ENCODE measurements around the gene LDB2.

LDB2 gene

DNA sequence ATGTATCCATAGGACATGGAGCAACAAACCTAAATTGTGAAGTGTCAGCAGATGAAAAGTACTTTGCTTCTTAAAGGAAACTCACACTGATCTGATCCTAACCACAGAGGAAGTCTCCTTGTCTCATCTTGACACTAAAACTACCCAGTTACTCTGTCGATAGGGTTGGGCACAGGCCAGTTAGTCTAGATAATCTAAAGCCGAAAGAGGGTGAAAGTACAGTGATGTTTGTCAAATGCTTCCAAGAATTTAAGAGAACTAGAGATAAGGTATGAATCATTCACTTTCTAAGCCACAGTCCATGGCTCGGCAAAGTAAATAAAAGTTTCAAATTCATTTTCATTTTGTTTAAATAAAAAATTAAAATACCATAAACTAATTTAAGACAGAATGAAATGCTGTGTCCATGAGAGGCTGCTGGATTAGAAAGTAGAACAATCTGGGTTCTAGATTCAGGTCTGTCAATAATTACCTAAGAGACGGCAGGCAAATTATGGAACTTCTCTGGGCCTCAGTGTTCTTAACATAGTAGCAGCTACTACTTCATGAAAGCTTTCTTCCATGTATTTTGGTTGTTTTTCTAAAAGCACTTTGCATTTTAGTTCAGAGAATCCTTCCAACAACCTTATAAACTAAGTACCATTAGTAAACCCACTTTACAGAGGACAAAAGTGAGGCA lies 176.7 kb downstream of the LDB2 start:
- no peak for DNase-seq (ENCODE audit: low read depth in 3 of 3)

GRCh38 chr4:16720761-16721160 lies 177.7 kb downstream of the LDB2 start:
- DNase-seq (ENCODE audit: low read depth in 3 of 3), result no peak

- DNase-seq (ENCODE audit: low read depth in 3 of 3), result no peak
Observed at GRCh38 chr4:16717266-16717970, 181.0 kb downstream of the LDB2 start.

- DNase-seq (ENCODE audit: low read depth in 3 of 3), result no peak
Observed at GRCh38 chr4:16715482-16715881, 183.0 kb downstream of the LDB2 start.

GRCh38 chr4:16714191-16714590 lies 184.3 kb downstream of the LDB2 start:
- no peak for DNase-seq (ENCODE audit: low read depth in 3 of 3)

- DNase-seq (ENCODE audit: low read depth in 3 of 3), result no peak
Observed at GRCh38 chr4:16713696-16714095, 184.7 kb downstream of the LDB2 start.

DNA sequence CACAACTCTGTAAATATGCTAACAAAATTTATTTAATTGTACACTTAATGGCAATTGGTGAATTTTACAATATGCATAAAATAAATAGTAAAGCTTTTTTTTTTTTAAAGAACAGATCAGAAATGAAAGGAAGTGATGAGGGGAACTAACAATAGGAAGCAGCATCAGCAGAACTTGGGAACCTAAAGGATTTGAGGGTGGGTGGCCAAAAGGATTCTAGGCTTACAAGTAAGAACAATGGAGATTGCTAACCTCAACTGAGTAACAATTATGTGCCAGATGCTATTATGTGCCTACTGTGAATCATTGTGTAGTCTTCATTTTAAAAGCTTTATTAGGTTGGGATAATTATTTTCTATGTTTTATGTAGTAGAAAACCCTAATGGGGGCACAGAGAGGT lies 185.2 kb downstream of the LDB2 start:
- DNase-seq (ENCODE audit: low read depth in 3 of 3), result no peak

- DNase-seq (ENCODE audit: low read depth in 3 of 3), result no peak
Observed at GRCh38 chr4:16710198-16710597, 188.2 kb downstream of the LDB2 start.

DNA sequence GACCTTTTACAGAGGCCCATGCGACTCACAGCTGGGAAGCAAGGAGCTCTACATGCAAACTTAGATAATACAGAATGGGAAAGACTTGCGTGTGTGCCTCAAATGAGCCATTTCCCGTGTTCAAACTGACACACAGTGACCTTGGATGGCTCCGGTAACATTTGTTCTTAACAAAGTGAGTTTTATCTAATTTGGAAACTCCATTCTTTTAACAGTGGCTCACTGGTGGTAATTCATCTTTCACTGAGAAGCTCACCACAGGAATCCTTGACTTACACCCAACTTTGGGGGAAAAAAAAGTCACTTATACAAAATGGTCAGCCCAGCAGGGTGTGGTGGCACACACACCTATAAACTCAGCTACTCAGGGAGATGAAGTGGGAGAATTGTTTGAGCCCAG lies 190.6 kb downstream of the LDB2 start:
- no peak for DNase-seq (ENCODE audit: low read depth in 3 of 3)

- DNase-seq (ENCODE audit: low read depth in 3 of 3), result no peak
Observed at GRCh38 chr4:16706251-16706650, 192.2 kb downstream of the LDB2 start.

GRCh38 chr4:16705341-16705740 lies 193.1 kb downstream of the LDB2 start:
- no peak for DNase-seq (ENCODE audit: low read depth in 3 of 3)

DNA sequence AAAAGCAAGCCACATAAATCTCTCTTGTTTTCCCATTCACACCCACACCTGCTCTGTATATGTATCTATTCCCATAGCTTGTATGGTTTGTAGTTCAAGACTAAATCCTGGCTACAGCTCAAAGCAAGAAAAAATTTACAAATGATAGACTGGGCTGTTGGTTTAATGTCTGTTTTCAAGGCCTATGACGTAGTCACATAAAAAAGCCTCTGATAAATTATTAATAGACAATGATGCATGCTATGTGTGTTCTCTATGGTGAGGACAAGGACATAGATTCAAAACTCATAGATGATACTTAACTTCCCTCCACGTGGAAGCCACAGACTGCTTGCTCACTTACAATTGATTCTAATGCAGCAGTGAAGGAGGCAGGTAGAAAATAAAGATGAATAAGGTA lies 194.0 kb downstream of the LDB2 start:
- no peak for DNase-seq (ENCODE audit: low read depth in 3 of 3)

DNA sequence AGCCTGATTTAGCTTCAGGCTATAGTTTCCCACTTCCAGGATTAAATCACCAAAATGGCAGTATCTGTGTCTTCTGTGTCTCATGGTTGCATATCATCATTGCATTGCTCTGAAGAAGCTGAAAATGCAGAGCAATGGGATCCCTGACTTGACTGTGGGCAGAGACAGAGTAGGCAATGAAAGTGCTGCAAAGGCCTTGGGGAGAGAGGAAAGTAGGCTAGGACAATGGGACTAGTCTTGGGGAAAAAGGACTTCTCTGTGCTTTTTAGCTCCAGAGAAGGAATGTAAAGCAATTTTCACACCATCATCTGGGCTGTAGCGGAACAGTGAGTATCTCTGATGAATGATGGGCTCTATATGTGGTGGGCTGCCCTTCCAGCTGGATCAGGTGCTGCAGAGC lies 202.5 kb downstream of the LDB2 start:
- no peak for DNase-seq (ENCODE audit: low read depth in 3 of 3)

GRCh38 chr4:16694884-16695276 lies 203.6 kb downstream of the LDB2 start:
- no peak for DNase-seq (ENCODE audit: low read depth in 3 of 3)

DNA sequence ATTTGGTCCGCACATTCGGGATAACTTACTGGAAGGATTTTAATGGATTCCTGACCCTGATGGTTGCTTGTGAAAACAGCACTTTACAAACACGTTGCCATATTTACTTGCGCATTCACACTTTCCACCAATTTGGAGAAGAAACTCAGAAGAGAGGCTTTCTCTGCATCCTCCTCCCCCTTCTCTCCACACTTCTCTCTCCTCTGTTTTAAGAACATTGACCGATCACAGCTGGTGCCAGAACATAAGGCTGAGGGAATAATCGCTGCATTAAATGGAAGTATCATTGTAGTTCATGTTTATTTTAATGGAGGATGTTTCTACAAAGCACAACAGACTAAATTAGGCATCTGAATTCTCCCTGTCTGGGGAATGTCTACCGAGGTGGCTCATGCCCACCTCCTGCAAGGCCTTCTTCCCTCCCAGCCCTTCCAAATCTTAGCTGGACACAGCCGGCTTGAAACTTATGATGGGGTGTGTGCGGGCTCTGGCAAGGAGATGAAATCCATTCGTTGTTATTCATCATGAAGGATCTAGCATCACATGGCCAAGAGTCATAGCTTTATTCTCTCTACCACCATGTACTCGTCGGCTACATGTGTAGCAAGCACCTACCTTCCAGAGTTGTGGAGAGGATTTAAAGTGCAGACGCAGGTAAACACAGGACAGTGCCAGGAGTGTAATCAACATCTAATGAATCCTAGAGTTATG lies 204.1 kb downstream of the LDB2 start:
- no peak for DNase-seq (ENCODE audit: low read depth in 3 of 3)

DNA sequence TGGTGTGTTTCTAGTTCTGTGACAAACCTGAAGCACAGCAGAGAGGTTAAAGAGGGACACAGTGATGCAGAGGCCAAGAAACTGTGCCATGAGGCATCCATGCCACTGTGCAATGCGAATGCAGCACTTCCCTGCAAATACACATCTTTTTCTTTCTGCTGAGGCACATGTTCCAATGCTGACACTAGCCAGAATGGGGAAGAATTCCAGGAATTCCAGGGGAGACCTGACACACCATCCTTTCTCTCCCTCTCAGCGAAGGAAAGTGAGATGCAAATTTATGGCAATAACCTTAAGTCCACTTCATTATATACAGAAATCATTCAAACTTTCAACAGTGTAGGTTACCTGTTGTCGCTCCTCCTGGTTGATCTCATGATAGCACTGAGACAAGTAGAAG lies 204.8 kb downstream of the LDB2 start:
- DNase-seq (ENCODE audit: low read depth in 3 of 3), result no peak

DNA sequence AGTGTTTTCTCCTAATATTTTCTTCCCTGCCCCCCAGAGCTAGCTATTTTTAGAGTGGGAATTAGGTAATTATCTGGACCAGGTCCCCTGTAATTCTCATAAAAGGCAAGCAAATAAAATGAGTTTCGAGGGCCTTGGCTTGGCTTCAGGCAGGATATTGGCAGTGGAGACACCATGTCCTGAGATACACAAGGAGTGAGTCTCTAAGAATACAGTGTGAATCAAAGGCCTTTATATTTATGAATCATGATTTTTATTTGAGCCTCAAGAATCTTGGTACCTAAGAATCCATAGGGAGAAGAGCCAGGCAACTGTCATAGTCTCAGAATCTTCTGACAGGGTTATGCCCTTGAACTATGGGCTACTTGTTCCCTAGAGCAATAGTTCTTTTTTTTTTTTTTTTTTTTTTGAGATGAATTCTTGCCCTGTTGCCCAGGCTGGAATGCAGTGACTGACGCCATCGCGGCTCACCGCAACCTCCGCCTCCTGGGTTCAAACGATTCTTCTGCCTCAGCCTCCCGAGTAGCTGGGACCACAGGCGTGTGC lies 205.4 kb downstream of the LDB2 start:
- no peak for DNase-seq (ENCODE audit: low read depth in 3 of 3)

- no peak for DNase-seq (ENCODE audit: low read depth in 3 of 3)
Observed at GRCh38 chr4:16692524-16692923, 205.9 kb downstream of the LDB2 start.

DNA sequence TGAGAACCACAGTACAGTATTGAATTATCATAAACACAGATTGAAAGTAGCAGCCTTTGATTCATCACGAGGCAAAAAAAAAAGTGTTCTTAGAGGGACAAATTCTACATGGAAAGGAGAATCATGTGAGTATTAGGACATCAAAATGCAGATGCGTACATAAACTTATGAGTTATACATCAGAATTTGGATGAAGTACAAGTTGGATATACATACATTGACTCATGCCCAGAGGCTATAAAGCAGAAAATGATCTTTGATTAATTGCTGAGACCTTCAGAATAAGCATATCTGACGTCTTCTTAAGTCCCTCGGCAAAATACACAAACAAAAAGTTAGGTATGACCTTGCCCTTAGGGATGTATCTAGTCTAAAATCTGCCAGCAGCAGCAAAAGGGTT lies 206.4 kb downstream of the LDB2 start:
- DNase-seq (ENCODE audit: low read depth in 3 of 3), result no peak

DNA sequence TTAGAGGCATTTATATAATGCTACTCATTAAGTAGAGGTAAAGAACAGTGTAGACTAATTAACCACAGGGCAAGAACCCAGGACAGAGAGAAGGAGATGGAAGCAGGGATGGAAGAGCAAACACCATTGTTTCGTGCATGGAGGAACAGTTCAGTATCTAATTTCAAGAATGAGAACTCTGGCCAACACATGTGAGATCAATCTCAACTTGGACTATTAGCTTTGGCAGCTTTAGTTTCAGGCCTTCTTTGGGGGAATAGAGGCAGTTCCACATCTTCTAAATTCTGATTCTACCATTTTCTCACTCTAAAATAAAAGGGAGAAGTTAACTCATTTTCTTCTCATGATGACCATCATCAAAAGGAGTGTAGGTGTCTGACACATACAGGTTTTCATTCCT lies 207.0 kb downstream of the LDB2 start:
- DNase-seq (ENCODE audit: low read depth in 3 of 3), result no peak

- no peak for DNase-seq (ENCODE audit: low read depth in 3 of 3)
Observed at GRCh38 chr4:16687845-16688244, 210.6 kb downstream of the LDB2 start.

GRCh38 chr4:16687011-16687410 lies 211.4 kb downstream of the LDB2 start:
- DNase-seq (ENCODE audit: low read depth in 3 of 3), result no peak

DNA sequence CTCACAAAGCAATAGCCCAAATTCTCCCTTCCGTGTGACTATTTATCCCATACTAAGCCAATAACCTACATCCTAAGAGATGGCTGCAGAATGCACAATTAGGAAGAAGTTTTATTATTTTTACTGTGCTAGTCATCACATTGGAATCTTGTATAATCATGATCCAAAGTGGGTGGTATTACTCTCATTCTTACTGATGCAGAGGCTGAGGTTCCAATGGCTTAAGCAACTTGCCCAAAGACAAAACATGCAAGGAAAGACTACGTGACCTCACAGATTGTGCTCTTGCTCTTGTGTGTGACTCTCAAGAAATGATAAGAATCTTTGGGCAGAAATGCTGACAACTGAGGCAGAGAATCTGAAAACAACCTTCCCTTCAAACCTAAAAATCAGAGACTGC lies 212.2 kb downstream of the LDB2 start:
- DNase-seq (ENCODE audit: low read depth in 3 of 3), result no peak

Data from stimulated activated CD4-positive, alpha-beta T cell treated with anti-CD3 and anti-CD28 coated beads, TNF-alpha, amount 100 ng/mL, for 48 hours (primary cell).